H1 (cell line): Measurements from ENCODE around the gene AKAP12.

Experiments
- CHD1 ChIP-seq: IDR thresholded peaks from 2 replicates; pipeline ENCODE4 v1.6.1; 2012; ENCODE audit warnings: low read depth, low read length, improper control_type of control experiment
- CTCF ChIP-seq, 3 experiments: IDR thresholded peaks; 1 replicate in 2 of 3; 2 replicates in 1 of 3; pipeline versions ENCODE4 v1.5.1 to v1.6.1; 2011; ENCODE audit warnings: low read length in 3 of 3, mild to moderate bottlenecking in 3 of 3, inconsistent platforms in 2 of 3, low read depth in 1 of 3, moderate library complexity in 1 of 3; ENCODE audit not compliant: insufficient read depth in 1 of 3; ENCODE audit errors: control extremely low read depth in 1 of 3
- JUN ChIP-seq: IDR thresholded peaks from 2 replicates; pipeline ENCODE4 v1.6.1; 2011; ENCODE audit warnings: low read depth, mild to moderate bottlenecking, improper control_type of control experiment, low read length
- KDM1A ChIP-seq: fragments of 200-600, 300-600 bp; sonication (generic); IDR thresholded peaks from 2 replicates; pipeline ENCODE4 v1.7.1; 2016; ENCODE audit warnings: mild to moderate bottlenecking, low read length, borderline replicate concordance
- POLR2A ChIP-seq, 2 experiments: IDR thresholded peaks; 1 replicate in 1 of 2; 2 replicates in 1 of 2; pipeline ENCODE4 v1.6.1; 2011; ENCODE audit warnings: low read depth in 2 of 2, low read length in 2 of 2, mild to moderate bottlenecking in 2 of 2; ENCODE audit errors: control extremely low read depth in 1 of 2
- POLR2AphosphoS5 ChIP-seq: IDR thresholded peaks from 2 replicates; pipeline ENCODE4 v1.6.1; 2011; ENCODE audit warnings: low read depth, low read length
- SIN3A ChIP-seq, 2 experiments: IDR thresholded peaks in 1 of 2; conservative IDR thresholded peaks in 1 of 2; 2 replicates each; pipeline ENCODE4 v1.6.1; 2011 to 2012; ENCODE audit warnings: low read length in 2 of 2, improper control_type of control experiment in 1 of 2, low read depth in 1 of 2, mild to moderate bottlenecking in 1 of 2
- SP2 ChIP-seq: IDR thresholded peaks from 2 replicates; pipeline ENCODE4 v1.6.1; 2012; ENCODE audit warnings: mild to moderate bottlenecking, low read length, inconsistent platforms
- SRF ChIP-seq: IDR thresholded peaks from 2 replicates; pipeline ENCODE4 v1.6.1; 2011; ENCODE audit warnings: mild to moderate bottlenecking, low read depth, low read length, moderate library complexity
- TAF1 ChIP-seq: IDR thresholded peaks from 2 replicates; pipeline ENCODE4 v1.6.1; 2011; ENCODE audit warnings: mild to moderate bottlenecking, low read depth, low read length
- TBP ChIP-seq: IDR thresholded peaks from 2 replicates; pipeline ENCODE4 v1.6.1; 2011; ENCODE audit warnings: low read depth, low read length, improper control_type of control experiment
- TCF12 ChIP-seq: IDR thresholded peaks from 2 replicates; pipeline ENCODE4 v1.6.1; 2011; ENCODE audit warnings: low read depth, mild to moderate bottlenecking, low read length
- TF ChIP-seq, protein P1 (sequence below): IDR thresholded peaks from 2 replicates; pipeline ENCODE4 v1.6.1; 2012; ENCODE audit warnings: inconsistent platforms
- TF ChIP-seq, protein P2 (sequence below): IDR thresholded peaks from 2 replicates; pipeline ENCODE4 v1.6.1; 2012; ENCODE audit warnings: low read length, inconsistent platforms

DNA sequence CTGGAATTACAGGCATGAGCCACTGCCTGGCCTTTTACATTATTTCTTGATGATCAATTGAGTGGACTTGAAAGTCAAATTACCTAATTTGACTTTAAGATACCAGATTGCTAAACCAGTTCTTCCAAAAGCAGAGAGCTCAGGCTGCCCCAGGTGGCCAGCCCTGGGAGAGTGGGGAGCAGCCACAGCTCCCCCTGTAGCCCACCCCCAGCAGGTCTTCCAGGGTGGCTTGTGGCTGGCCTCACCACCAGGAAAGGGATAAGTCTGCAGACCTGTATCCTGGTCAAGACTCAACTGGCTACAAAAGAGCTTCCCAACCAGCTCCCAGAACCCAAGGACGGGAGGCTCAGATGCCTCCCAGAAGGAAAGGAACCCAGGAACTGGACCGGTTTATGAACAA, 23.8 kb upstream of the AKAP12 start:
- TF ChIP-seq CTCF (IDR thresholded peaks at IDR 0.05; ENCODE audit: control extremely low read depth in 1 of 3, insufficient read depth in 1 of 3, low read depth in 1 of 3, low read length in 3 of 3) = peak in 2 of 3 experiments; percentile 14 to 37; a peak in 3 of 4 replicates
- TF ChIP-seq CHD1 = no peak
- TF ChIP-seq TAF1 = no peak
- TF ChIP-seq TBP = no peak
- no peak for TF ChIP-seq SIN3A (conservative IDR thresholded peaks at IDR 0.05 in 1 of 2, IDR thresholded peaks at IDR 0.05 in 1 of 2; ENCODE audit: low read depth in 1 of 2, low read length in 2 of 2)
- TF ChIP-seq, protein P1, sequence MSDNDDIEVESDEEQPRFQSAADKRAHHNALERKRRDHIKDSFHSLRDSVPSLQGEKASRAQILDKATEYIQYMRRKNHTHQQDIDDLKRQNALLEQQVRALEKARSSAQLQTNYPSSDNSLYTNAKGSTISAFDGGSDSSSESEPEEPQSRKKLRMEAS = no peak
- TF ChIP-seq, protein P2, sequence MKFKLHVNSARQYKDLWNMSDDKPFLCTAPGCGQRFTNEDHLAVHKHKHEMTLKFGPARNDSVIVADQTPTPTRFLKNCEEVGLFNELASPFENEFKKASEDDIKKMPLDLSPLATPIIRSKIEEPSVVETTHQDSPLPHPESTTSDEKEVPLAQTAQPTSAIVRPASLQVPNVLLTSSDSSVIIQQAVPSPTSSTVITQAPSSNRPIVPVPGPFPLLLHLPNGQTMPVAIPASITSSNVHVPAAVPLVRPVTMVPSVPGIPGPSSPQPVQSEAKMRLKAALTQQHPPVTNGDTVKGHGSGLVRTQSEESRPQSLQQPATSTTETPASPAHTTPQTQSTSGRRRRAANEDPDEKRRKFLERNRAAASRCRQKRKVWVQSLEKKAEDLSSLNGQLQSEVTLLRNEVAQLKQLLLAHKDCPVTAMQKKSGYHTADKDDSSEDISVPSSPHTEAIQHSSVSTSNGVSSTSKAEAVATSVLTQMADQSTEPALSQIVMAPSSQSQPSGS = no peak
- no peak for TF ChIP-seq TCF12
- TF ChIP-seq POLR2AphosphoS5 = no peak
- no peak for TF ChIP-seq KDM1A
- no peak for TF ChIP-seq POLR2A (IDR thresholded peaks at IDR 0.05; ENCODE audit: control extremely low read depth in 1 of 2, low read depth in 2 of 2, low read length in 2 of 2)
- TF ChIP-seq JUN = no peak
- TF ChIP-seq SRF = no peak
- TF ChIP-seq SP2 = no peak
